Measurements from ENCODE around the gene CIRBP. TPM values are rescaled to one million over a fixed set of nuclear protein-coding genes. Genes with fewer than 3 reads are reported as not detected.

The CIRBP gene
- total and polyA plus RNA-seq, 2 of the 13 experiments (the other 11 are each of a cell fraction or from before 2014, with no cell fraction given): 133 to 140 TPM

GRCh38 chr19:1244693-1245451 is 24.3 kb upstream of the CIRBP start (continued):
- TF ChIP-seq, protein P1, sequence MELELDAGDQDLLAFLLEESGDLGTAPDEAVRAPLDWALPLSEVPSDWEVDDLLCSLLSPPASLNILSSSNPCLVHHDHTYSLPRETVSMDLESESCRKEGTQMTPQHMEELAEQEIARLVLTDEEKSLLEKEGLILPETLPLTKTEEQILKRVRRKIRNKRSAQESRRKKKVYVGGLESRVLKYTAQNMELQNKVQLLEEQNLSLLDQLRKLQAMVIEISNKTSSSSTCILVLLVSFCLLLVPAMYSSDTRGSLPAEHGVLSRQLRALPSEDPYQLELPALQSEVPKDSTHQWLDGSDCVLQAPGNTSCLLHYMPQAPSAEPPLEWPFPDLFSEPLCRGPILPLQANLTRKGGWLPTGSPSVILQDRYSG (CRISPR knock-in tag; IDR thresholded peaks at IDR 0.05): no peak
- TF ChIP-seq MZF1 (CRISPR knock-in tag; IDR thresholded peaks at IDR 0.05; ENCODE audit: borderline replicate concordance): 0 out of 2 replicates have a peak, but pooled peaks have one; percentile 16
- TF ChIP-seq ARNTL (CRISPR knock-in tag; IDR thresholded peaks at IDR 0.05): peak; percentile 93
- TF ChIP-seq AFF4 (CRISPR knock-in tag; IDR thresholded peaks at IDR 0.05): no peak
- 0 out of 2 replicates have a peak, but pooled peaks have one; percentile 25 for TF ChIP-seq SMAD1 (CRISPR knock-in tag; IDR thresholded peaks at IDR 0.05; ENCODE audit: borderline replicate concordance, low read depth)
- TF ChIP-seq ZNF138 (CRISPR knock-in tag; IDR thresholded peaks at IDR 0.05; ENCODE audit: low read depth): no peak
- TF ChIP-seq, protein P2, sequence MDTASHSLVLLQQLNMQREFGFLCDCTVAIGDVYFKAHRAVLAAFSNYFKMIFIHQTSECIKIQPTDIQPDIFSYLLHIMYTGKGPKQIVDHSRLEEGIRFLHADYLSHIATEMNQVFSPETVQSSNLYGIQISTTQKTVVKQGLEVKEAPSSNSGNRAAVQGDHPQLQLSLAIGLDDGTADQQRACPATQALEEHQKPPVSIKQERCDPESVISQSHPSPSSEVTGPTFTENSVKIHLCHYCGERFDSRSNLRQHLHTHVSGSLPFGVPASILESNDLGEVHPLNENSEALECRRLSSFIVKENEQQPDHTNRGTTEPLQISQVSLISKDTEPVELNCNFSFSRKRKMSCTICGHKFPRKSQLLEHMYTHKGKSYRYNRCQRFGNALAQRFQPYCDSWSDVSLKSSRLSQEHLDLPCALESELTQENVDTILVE (CRISPR knock-in tag; IDR thresholded peaks at IDR 0.05): peak; percentile 83
- no peak for TF ChIP-seq HMGA1 (CRISPR knock-in tag; conservative IDR thresholded peaks at IDR 0.05)
- no peak for TF ChIP-seq ZNF670 (CRISPR knock-in tag; IDR thresholded peaks at IDR 0.05; ENCODE audit: borderline replicate concordance)
- 0 out of 2 replicates have a peak, but pooled peaks have one; percentile 61 for TF ChIP-seq ZNF292 (CRISPR knock-in tag; IDR thresholded peaks at IDR 0.05; ENCODE audit: borderline replicate concordance, low read depth)
- no peak; the same call in 1 of the 2 replicates for TF ChIP-seq KLF15 (CRISPR knock-in tag; IDR thresholded peaks at IDR 0.05; ENCODE audit: borderline replicate concordance)
- peak; percentile 56 for TF ChIP-seq SP2 (CRISPR knock-in tag; IDR thresholded peaks at IDR 0.05)
- TF ChIP-seq ZNF383 (CRISPR knock-in tag; IDR thresholded peaks at IDR 0.05; ENCODE audit: borderline replicate concordance): 0 out of 2 replicates have a peak, but pooled peaks have one; percentile 29
- no peak for TF ChIP-seq NFATC3 (CRISPR knock-in tag; IDR thresholded peaks at IDR 0.05)
- peak; percentile 41; the same call in 1 of the 2 replicates for TF ChIP-seq IKZF5 (CRISPR knock-in tag; IDR thresholded peaks at IDR 0.05)
- no peak for TF ChIP-seq SUZ12 (IDR thresholded peaks at IDR 0.05; ENCODE audit: low read depth, low read length)
- TF ChIP-seq TCF12 (IDR thresholded peaks at IDR 0.05): no peak
- TF ChIP-seq TCF12 (CRISPR knock-in tag; IDR thresholded peaks at IDR 0.05): peak; percentile 96
- peak; percentile 92 for TF ChIP-seq ZSCAN29 (CRISPR knock-in tag; conservative IDR thresholded peaks at IDR 0.05)
- 0 out of 2 replicates have a peak, but pooled peaks have one; percentile 29 for TF ChIP-seq PHF8 (CRISPR knock-in tag; IDR thresholded peaks at IDR 0.05)
- TF ChIP-seq FOXA1 (IDR thresholded peaks at IDR 0.05): no peak
- 0 out of 2 replicates have a peak, but pooled peaks have one; percentile 4 for TF ChIP-seq FOXA1 (CRISPR knock-in tag; IDR thresholded peaks at IDR 0.05)
- no peak for TF ChIP-seq ZNF225 (CRISPR knock-in tag; IDR thresholded peaks at IDR 0.05)
- no peak for TF ChIP-seq ZNF17 (CRISPR knock-in tag; IDR thresholded peaks at IDR 0.05)

Measured in HepG2 (cell line).